ENCODE measurements around the gene SNAPC2. TPM values are rescaled to one million over a fixed set of nuclear protein-coding genes. Genes with fewer than 3 reads are reported as not detected.

The SNAPC2 gene
- total and polyA plus RNA-seq, 2 of the 13 experiments (the other 11 are each of a cell fraction or from before 2014, with no cell fraction given): 10.2 to 12.7 TPM

DNA sequence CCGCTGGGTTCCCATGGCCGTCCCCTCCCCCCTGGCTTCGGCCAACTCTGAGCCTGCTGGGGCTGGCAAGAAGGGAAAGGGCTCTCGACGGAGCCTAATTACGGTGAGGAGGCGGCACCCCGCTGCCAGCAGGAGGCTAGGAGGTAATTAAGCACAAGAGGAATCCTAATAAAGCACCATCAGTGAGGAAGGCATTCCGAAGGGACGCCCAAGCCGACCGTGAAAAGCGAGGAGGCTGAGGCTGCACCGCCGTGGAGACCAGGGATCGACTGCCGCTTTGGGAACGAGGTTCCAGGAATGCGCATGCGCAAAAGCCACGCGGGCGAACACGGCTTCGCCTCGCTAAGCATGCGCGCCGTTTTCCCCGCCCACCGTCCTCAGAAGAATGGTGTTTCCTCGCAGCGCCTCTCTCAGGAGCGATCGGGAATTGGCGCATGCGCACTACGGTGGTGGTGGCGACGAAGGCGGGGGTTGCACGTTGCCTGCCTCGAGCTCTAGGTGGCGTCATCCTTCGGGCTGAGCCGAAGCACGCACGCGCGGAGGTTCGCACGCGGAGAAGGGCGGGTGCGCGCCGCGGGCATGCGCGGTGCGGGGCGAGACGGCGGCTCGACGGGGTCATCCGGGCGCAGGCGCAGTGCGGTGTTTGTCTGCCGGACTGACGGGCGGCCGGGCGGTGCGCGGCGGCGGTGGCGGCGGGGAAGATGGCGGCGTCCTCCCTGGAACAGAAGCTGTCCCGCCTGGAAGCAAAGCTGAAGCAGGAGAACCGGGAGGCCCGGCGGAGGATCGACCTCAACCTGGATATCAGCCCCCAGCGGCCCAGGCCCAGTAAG lies 16.7 kb upstream of the SNAPC2 start, which contains the start of gene MAP2K7 (continued):
- TF ChIP-seq, protein P1, sequence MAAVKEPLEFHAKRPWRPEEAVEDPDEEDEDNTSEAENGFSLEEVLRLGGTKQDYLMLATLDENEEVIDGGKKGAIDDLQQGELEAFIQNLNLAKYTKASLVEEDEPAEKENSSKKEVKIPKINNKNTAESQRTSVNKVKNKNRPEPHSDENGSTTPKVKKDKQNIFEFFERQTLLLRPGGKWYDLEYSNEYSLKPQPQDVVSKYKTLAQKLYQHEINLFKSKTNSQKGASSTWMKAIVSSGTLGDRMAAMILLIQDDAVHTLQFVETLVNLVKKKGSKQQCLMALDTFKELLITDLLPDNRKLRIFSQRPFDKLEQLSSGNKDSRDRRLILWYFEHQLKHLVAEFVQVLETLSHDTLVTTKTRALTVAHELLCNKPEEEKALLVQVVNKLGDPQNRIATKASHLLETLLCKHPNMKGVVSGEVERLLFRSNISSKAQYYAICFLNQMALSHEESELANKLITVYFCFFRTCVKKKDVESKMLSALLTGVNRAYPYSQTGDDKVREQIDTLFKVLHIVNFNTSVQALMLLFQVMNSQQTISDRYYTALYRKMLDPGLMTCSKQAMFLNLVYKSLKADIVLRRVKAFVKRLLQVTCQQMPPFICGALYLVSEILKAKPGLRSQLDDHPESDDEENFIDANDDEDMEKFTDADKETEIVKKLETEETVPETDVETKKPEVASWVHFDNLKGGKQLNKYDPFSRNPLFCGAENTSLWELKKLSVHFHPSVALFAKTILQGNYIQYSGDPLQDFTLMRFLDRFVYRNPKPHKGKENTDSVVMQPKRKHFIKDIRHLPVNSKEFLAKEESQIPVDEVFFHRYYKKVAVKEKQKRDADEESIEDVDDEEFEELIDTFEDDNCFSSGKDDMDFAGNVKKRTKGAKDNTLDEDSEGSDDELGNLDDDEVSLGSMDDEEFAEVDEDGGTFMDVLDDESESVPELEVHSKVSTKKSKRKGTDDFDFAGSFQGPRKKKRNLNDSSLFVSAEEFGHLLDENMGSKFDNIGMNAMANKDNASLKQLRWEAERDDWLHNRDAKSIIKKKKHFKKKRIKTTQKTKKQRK (IDR thresholded peaks at IDR 0.05; ENCODE audit: low read length): no peak
- TF ChIP-seq STAG1 (CRISPR knock-in tag; IDR thresholded peaks at IDR 0.05) (peak; percentile 70), ZBTB43 (CRISPR knock-in tag; conservative IDR thresholded peaks at IDR 0.05) (peak; percentile 86), CCAR2 (optimal IDR thresholded peaks at IDR 0.05; ENCODE audit: low read depth, low read length) (no peak), ZNF616 (CRISPR knock-in tag; IDR thresholded peaks at IDR 0.05; ENCODE audit: low read depth) (no peak), KDM3A (CRISPR knock-in tag; IDR thresholded peaks at IDR 0.05; ENCODE audit: low read depth) (no peak), ETV6 (CRISPR knock-in tag; conservative IDR thresholded peaks at IDR 0.05) (peak; percentile 35; the same call in 1 of the 2 replicates), GFI1 (CRISPR knock-in tag; IDR thresholded peaks at IDR 0.05; ENCODE audit: borderline replicate concordance) (peak; percentile 69), GZF1 (CRISPR knock-in tag; IDR thresholded peaks at IDR 0.05) (no peak; the same call in 1 of the 2 replicates), ZFP36 (IDR thresholded peaks at IDR 0.05; ENCODE audit: borderline replicate concordance, low read depth, low read length, partially characterized antibody) (no peak), ZNF775 (CRISPR knock-in tag; IDR thresholded peaks at IDR 0.05; ENCODE audit: borderline replicate concordance) (no peak), ZNF263 (CRISPR knock-in tag; IDR thresholded peaks at IDR 0.05) (0 out of 2 replicates have a peak, but pooled peaks have one; percentile 10), TP53 (CRISPR knock-in tag; conservative IDR thresholded peaks at IDR 0.05) (no peak)
- TF ChIP-seq, protein P2, sequence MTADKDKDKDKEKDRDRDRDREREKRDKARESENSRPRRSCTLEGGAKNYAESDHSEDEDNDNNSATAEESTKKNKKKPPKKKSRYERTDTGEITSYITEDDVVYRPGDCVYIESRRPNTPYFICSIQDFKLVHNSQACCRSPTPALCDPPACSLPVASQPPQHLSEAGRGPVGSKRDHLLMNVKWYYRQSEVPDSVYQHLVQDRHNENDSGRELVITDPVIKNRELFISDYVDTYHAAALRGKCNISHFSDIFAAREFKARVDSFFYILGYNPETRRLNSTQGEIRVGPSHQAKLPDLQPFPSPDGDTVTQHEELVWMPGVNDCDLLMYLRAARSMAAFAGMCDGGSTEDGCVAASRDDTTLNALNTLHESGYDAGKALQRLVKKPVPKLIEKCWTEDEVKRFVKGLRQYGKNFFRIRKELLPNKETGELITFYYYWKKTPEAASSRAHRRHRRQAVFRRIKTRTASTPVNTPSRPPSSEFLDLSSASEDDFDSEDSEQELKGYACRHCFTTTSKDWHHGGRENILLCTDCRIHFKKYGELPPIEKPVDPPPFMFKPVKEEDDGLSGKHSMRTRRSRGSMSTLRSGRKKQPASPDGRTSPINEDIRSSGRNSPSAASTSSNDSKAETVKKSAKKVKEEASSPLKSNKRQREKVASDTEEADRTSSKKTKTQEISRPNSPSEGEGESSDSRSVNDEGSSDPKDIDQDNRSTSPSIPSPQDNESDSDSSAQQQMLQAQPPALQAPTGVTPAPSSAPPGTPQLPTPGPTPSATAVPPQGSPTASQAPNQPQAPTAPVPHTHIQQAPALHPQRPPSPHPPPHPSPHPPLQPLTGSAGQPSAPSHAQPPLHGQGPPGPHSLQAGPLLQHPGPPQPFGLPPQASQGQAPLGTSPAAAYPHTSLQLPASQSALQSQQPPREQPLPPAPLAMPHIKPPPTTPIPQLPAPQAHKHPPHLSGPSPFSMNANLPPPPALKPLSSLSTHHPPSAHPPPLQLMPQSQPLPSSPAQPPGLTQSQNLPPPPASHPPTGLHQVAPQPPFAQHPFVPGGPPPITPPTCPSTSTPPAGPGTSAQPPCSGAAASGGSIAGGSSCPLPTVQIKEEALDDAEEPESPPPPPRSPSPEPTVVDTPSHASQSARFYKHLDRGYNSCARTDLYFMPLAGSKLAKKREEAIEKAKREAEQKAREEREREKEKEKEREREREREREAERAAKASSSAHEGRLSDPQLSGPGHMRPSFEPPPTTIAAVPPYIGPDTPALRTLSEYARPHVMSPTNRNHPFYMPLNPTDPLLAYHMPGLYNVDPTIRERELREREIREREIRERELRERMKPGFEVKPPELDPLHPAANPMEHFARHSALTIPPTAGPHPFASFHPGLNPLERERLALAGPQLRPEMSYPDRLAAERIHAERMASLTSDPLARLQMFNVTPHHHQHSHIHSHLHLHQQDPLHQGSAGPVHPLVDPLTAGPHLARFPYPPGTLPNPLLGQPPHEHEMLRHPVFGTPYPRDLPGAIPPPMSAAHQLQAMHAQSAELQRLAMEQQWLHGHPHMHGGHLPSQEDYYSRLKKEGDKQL (CRISPR knock-in tag; IDR thresholded peaks at IDR 0.05; ENCODE audit: low read depth): no peak
